ENCODE measurements around the gene SH2D1B.

DNA sequence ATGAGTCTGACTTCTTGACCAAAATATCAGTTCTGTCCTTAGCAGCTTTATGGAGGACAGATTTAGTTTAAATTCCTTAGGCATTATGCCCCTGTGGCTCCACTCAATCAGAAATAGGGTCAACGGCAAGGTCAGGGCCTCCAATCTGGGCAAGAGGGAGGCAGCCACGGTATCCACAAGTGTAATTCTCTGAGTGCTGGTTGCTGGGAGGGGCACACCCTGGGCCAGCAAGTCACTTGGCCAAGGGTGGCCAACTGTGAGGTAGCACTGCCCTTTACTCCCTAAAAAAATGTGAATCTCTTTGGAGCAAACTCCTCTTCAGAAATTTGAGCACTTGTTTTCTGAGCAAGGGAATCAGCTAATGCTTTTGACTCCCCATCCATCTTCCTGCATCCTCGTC is 48.1 kb downstream of the SH2D1B start:
- TF ChIP-seq, protein P1, sequence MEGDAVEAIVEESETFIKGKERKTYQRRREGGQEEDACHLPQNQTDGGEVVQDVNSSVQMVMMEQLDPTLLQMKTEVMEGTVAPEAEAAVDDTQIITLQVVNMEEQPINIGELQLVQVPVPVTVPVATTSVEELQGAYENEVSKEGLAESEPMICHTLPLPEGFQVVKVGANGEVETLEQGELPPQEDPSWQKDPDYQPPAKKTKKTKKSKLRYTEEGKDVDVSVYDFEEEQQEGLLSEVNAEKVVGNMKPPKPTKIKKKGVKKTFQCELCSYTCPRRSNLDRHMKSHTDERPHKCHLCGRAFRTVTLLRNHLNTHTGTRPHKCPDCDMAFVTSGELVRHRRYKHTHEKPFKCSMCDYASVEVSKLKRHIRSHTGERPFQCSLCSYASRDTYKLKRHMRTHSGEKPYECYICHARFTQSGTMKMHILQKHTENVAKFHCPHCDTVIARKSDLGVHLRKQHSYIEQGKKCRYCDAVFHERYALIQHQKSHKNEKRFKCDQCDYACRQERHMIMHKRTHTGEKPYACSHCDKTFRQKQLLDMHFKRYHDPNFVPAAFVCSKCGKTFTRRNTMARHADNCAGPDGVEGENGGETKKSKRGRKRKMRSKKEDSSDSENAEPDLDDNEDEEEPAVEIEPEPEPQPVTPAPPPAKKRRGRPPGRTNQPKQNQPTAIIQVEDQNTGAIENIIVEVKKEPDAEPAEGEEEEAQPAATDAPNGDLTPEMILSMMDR (IDR thresholded peaks at IDR 0.05), result no peak
- TF ChIP-seq POLR2A (IDR thresholded peaks at IDR 0.05), result no peak
